ENCODE measurements around the gene MEIG1.

GRCh38 chr10:14953424-14954000 is 5.7 kb upstream of the MEIG1 start:
- TF ChIP-seq CTCF (IDR thresholded peaks at IDR 0.05) (peak in 1 of 4 experiments; percentile 4), POLR2AphosphoS5 (IDR thresholded peaks at IDR 0.05) (no peak), POLR2A (IDR thresholded peaks at IDR 0.05) (no peak)

All from prostate gland (tissue), 2 donors.